Stimulated activated CD4-positive, alpha-beta T cell treated with anti-CD3 and anti-CD28 coated beads, Interleukin-2, amount 100 ng/mL, for 24 hours (primary cell): ENCODE data around the gene CHTF8.
"Not testable (repeated sequence)": the region's sequence is repeated elsewhere in the genome, so short reads cannot be mapped to it uniquely, and the experiment has no call there.

Source experiments
- DNase-seq, 2 donors: peaks; one replicate each; pipeline ENCODE4 v3.0.0-alpha.2; 2020

Gene CHTF8

DNA sequence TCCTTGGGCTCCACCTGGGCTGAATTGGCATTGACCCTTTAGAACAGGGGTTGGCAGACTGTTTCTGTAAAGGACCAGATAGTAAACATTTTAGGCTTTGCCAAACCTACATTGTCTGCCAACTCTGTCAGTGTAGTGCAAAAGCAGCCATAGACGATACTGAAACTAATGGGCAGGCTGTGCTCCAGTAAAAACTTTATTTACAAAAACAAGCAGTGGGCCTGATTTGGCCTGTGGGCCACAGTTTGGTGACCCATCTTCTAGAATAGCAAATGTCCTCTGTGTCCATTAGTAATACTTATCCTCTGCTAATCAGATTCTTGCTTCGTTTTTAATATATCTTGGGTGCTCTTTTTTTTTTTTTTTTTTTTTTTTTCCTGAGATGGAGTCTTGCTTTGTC is 6.2 kb upstream of the CHTF8 start:
- DNase-seq: no peak

DNA sequence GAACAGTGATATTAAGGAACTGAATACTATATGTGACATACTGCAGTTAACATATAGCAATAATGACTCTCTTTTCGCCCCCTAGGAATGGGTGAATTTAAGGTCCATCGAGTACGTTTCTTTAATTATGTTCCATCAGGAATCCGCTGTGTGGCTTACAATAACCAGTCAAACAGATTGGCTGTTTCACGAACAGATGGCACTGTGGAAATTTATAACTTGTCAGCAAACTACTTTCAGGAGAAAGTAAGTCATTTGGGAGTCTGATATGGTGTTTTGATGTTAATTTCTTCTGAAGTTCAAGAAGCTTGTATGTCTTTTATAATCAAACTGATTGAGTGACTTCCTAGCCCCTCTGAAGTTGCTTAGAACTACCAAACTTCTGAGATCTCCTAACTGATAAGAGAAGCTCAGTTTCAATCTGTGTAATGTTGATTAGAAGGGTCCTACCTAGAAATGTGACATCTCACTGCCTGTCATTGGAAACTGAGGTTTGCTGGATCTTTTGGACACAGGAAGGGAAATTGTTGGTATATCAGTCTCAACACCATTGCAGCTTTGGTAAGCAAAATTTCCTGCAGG is 1.1 kb upstream of the CHTF8 start:
- DNase-seq: no peak

DNA sequence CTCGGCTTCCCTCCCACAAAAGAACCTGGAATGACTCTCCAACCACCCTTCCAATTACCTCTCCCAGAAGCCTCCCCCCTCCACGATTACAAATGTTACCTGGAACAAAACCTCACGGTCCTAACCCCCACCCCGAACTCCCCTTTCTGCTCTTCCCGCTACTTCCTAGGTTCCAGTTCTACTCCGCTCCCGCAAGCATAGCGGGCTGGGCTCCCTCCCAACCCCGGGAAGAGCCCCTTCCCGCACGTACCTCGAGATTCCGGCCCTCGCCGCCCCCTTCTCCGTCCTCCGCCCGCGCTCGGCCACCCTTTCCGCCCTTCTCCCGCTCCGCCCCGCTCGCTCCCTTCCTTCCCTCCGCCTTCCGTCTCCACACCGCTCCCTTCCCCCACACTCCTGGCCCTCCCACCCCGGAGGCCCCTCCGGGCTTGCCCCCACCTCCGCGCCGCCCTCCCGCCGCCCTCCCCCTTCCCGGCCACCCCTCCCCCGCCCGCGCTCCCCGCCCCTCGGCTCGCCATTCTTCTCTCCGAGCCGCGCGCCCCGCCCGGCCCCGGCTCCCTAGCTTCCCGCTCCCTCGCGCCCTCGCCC is 457 bp downstream of the CHTF8 start:
- DNase-seq: peak; percentile 78 to 88

DNA sequence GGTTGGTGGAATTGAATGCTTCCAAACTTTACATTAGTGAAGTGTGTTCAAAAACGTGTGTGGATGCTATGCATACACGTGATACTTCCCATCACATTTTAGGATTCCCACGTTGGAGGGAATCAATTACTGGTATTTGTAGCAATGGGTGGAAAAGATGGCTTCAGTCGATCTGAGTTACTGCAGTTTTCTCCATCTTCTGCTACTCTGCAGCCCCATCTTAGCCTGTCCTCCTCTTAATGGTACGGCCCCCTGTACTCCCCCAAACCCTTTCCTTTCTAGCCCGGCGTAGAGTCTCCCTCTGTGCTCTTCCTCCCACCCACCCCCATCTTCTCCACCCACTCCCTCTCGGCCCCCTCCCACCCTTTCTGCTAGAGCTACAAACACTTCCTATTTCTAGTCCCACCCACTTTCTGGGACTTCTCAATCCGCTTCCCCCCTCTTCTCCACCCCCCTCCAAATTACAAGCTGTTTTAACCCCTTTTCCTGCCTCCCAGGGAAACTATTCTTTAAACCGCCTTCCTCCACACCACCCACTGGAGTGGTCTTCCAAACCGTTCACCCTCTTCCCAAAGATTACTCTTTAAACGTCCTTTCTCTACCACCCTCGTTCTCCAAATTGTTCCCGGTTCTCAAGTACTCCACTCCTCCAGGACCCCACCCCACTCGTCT is 1.1 kb downstream of the CHTF8 start:
- DNase-seq: no peak

DNA sequence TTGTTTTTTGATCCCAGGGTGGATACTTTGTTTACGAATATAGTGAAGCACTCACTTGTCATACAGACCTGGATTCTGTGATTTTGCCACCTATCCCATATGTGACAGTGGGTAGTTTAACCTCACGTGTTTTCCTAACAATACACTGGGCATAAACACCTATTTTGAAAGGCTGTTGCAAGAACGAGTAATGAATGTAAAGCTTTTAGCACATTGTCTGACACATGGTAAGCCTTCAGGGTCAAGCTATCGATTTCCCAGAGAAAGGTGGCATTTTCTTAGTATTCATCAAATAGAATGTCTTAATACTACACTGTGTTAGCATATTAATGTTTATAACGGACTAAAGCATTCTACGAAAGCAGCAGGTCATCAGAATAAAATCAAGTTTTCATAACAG is 1.9 kb downstream of the CHTF8 start:
- DNase-seq: no peak

DNA sequence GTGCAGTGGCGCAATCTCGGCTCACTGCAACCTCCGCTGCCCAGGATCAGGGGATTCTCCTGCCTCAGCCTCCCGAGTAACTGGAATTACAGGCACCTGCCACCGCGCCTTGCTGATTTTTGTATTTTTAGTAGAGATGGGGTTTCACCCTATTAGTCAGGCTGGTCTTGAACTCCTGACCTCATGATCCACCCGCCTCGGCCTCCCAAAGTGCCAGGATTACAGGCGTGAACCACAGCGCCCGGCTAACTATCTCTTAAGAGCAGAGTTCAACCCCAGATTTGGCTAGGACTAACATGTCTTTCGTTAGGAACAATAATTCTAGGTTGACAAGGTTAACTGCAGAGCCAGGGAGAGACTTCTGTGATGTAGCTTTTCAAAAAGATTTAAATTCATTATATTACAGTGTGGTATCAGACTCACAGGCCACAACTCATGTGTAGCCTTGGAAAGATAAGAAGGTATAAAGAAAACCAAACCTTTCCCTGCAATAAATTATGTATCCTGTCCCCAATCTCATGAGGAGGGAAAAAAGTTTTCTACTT is 4.3 kb downstream of the CHTF8 start:
- DNase-seq: no peak

DNA sequence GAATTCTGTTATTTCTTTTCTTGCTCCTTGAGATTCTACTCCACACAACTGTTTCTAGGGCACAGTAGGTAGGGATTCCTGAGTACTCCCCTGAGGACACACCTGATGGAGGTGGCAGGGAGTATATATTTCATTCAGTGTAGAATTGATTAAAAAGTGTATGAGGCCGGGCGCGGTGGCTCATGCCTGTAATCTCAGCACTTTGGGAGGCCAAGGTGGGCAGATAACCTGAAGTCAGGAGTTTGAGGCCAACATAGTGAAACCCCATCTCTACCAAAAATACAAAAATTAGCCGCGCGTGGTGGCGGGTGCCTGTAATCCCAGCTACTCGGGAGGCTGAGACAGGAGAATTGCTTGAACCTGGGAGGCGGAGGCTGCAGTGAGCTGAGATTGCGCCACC is 5.6 kb downstream of the CHTF8 start:
- DNase-seq: not testable (repeated sequence)

DNA sequence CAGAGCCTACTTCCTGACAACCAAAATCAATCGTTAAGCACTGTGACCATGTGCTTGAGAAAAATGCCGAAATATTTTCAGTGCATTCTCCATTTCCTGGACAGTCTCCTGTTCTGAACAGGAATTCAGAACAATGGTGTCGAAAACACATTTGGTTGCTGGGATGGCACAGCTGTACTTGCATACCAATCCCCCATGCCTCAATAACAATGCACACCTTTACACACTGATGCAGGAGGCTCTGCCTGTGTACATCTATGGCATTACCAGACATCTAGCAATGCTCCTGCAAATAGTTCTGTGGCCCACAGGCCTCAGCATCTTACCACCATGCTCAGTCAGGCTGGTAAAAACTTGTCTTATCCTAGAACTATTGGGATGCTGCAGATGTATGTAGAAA is 6.2 kb downstream of the CHTF8 start:
- no peak for DNase-seq

DNA sequence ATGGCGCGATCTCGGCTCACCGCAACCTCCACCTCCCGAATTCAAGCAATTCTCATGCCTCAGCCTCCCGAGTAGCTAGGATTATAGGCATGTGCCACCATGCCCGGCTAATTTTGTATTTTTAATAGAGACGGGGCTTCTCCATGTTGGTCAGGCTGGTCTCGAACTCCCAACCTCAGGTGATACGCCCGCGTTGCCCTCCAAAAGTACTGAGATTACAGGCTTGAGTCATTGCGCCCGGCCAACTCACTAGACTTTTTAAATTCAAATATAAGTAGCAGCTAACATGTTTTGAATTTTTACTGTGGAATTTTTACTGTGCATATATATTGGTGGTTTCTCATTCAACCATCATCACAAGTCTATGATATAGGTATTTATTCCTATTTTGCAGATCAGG is 7.4 kb downstream of the CHTF8 start:
- DNase-seq: not testable (repeated sequence)

DNA sequence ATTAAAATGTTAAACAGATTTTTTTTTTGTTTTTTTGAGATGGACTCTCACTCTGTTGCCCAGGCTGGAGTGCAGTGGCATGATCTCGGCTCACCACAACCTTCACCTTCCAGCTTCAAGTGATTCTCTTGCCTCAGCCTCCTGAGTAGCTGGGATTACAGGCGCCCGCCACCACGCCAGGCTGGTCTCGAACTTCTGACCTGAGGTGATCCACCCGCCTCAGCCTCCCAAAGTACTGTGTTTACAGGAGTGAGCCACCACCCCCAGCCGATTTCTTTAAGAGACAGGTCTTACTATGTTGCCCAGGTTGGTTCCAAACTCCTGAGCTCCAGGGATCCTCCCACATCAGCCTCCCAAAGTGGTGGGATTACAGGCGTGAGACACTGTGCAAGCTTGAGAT is 8.0 kb downstream of the CHTF8 start:
- DNase-seq: not testable (repeated sequence)

DNA sequence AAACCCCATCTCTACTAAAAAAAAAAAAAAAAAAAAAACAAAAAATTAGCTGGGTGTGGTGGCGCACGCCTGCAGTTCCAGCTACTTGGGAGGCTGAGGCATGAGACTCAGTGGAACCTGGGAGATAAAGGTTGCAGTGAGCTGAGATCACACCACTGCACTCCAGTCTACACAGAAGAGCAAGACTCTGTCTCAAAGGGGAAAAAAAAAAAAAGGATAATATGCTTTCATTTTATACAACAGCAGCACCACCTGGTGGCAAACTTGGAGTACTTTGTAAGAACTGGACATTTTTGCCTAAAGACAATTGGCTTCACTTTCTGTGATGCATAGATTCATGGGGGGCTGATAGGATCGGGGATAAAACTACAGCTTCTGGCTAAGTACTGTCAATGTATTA is 8.5 kb downstream of the CHTF8 start:
- peak; percentile 57 to 72 for DNase-seq

DNA sequence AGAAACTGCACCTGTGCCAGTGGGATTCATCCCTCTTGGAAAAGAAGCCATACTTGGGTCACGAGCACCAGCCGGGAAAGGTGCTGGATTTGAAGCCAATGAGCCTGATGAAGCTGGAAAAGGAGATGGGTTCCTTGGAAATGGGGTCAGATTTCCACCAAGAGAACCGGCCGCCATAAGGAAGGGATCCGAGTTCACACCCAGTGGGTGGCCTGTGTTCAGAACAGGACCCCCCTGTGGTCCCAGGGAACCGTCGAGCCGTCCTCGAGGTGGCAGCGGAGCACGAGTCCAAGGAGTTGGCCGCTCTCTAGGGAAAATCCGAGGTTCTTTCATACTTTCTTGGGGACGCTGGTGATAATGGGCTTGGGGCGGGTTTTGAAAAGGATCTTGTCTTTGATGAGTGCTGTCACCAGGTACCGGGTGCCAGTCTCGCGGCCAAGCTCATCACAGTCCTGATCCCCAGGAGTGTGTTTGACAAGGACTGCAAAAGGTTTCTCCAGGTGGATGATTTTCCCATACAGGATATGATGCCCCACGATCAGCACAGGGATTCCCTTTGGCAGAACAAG is 12.2 kb downstream of the CHTF8 start:
- no peak for DNase-seq

DNA sequence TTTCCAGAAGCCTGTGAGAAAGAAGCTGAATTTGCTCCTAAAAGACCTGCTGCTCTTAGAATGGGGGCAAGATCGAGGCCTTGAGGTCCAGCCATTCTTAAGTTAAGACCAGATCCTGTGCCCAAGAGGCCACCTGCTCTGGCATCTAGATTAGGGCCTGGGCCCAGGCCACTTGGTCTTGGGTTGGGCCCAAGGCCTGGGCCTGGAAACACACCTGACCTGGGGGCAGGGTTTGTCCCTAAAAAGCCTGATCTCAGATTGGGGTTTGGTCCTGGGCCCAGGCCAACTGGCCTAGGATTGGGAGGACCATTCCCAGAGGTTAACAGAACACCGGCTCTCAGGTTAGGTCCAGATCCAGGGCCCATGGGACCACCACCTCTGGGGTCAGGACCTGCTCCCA is 12.9 kb downstream of the CHTF8 start:
- no peak for DNase-seq

DNA sequence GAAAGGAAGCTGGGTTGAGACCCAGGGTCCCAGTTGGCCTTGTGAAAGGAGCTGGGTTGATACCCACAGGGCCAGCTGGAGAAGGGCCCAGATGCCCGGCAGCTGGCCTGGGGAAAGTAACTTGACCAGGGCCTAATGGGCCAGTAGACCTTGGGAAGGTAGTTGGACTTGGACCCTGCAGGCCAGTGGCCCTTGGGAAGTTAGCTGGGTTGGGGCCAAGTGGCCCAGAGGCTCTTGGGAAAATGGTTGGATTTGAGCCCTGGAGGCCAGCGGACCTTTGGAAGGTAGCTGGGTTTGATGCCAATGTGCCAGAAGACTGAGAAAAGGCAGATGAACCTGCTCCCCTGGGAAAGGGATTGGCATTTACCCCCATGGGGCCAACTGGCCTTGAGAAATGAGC is 13.4 kb downstream of the CHTF8 start:
- DNase-seq: no peak

DNA sequence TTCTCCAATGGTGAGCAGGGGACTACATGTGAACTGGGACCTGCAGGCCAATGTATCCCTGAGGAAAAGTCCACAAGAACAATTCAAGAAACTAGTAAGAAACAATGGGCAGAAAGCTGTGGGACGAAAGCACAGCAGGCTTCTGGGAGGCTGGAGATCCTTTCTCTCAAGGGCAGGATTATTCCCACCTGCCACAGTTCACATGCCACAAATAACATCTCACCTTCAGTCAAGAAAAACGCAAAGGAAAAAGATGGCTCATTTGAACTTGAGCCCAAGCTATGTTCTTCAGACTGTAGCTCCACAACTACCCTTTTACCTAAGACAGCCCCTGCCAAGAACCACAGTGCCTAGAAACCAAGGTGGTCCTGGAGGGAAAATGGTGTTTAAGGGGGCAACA is 13.9 kb downstream of the CHTF8 start:
- DNase-seq: no peak

DNA sequence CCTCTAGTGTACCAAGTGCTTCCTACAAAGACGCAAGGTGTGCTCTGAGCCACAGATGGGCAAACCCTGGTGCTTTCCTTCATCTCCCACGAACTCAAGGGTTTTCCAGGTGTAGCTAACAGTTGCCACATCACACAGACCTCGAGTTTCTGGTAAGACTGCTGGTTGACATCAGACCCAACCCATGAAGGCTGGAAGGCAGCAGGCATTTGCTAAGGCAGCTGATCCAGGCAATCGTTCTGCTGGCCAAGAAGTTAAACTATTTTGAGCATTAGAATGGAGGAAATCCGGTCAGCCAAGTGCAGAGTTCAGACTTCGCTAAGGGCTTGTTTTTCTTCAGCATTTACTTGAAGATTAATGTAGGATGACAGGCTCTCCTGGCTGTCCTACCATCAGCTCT is 15.5 kb downstream of the CHTF8 start:
- DNase-seq: no peak

DNA sequence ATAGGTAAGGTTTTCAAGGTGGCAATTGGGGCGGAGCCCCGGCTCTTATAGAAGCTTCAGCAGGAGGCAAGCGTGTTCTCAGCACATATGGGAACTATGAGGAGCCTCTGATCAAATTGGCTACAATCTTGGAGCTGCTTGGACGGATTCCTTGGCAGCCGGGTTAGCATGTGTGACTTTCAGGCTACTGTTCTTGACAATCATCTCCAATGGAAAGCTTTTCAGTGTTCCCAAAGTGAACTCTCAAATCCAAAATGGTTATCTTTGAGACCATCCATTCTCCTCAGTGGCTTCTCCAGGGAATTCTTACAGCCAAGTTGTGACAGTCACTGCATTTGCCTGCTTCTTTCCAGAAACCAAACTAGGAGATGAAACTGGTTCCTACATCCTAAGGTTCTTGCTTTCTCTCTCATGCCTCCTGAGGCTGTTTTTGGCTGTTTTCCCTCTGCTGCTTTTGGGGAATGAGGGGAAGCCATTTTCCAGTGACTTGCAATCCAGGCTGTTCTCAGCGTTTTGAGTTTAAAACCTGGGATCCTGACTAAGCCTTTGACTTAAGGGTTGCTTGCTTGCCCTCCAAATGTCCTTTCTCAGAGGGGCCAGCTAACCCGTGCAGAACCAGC is 16.0 kb downstream of the CHTF8 start:
- no peak for DNase-seq

DNA sequence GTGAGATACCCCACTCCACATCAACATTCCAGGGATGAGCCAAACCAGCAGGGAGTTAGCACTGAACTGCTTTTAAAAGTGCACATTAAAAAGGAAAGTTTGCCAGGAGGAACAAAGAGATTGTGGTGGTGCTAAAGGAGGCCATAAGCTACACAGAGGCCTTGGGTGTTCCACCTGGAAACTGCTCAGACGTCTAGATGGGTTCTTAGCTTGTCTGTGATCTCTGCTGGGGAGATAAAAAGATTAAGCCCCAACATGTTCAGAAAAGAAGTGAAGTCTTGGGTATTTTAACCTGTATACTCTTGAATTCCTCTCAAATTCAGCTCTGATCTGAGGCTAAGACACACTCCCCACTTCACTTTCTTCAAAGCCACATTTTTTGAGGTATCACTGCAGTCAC is 16.6 kb downstream of the CHTF8 start:
- no peak for DNase-seq

DNA sequence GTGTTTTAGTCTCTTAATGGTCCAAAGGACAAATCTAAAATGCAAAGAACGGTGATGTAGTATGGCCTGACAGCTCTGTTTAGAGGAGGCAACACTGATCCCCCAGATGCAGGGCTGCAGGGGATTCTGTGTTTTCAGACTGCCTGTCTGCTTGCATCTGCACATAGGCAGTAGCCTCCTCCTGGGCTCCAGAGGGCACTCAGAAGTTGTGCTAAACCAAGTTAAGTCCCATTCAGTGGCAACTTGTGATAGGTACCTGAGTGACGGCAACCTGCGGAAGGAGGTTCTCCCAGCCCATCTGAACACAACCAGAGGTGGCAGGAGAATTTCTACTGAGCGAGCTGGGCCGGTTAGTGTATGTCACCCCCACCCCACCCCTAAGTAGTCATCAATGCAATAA is 17.0 kb downstream of the CHTF8 start:
- no peak for DNase-seq

DNA sequence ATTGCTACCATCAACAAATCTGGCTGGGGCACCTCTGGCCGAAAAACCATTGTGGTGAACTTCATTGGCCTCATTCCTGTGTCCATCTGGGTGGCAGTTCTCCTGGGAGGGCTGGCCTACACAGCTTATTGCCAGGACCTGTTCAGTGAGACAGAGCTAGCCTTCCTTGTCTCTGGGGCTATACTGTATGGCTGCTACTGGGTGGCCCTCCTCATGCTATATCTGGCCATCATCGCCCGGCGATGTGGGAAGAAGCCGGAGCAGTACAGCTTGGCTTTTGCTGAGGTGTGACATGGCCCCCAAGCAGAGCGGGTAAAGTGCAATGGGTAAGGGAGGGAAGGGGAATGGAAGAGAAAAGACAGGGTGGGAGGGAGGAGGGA is 17.4 kb downstream of the CHTF8 start:
- no peak for DNase-seq

DNA sequence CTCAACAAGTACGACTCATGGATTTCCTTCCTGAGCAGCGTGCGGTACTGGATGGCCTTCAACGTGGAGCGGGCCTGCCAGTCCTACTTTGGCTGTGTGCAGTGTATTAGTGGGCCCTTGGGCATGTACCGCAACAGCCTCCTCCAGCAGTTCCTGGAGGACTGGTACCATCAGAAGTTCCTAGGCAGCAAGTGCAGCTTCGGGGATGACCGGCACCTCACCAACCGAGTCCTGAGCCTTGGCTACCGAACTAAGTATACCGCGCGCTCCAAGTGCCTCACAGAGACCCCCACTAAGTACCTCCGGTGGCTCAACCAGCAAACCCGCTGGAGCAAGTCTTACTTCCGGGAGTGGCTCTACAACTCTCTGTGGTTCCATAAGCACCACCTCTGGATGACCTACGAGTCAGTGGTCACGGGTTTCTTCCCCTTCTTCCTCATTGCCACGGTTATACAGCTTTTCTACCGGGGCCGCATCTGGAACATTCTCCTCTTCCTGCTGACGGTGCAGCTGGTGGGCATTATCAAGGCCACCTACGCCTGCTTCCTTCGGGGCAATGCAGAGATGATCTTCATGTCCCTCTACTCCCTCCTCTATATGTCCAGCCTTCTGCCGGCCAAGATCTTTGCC is 17.9 kb downstream of the CHTF8 start:
- no peak for DNase-seq

DNA sequence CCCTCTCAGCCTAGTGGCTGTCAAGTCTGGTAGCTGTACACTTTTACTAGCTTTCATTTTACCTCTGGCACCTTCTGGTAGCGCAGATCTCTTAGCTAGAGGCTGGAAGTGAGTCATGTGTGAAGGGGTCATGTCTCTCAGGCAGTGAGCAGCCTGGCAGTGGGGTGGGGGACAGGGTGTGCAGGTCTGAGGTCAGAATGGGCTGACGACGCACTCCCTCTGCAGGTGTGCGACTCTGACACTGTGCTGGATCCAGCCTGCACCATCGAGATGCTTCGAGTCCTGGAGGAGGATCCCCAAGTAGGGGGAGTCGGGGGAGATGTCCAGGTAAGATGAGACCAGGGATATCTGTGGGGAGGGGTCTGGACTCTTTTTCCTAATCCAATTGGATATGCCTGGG is 19.2 kb downstream of the CHTF8 start:
- no peak for DNase-seq
